Gastroesophageal sphincter (tissue), 4 donors: ENCODE results near the gene POLR3K. TPM values are rescaled to one million over a fixed set of nuclear protein-coding genes. Genes with fewer than 3 reads are reported as not detected.
A peak's percentile ranks its signal among the peaks of the same experiment; 100 is the strongest.

Experiments
- ATAC-seq: fragments of 150-250 bp; one replicate; pipeline ENCODE4 v1.9.1; 2016; ENCODE audit warnings: mild to moderate bottlenecking, moderate library complexity
- H3K27ac ChIP-seq, 4 donors: fragments of 200-600 bp; sonication (generic) in 3 of 4; 1 replicate in 3 of 4; 2 replicates in 1 of 4; pipeline ENCODE4 v1.5.1; 2016 to 2019
- H3K27me3 ChIP-seq: fragments of 200-600 bp; sonication (generic); one replicate; pipeline ENCODE4 v1.5.1; 2019
- H3K36me3 ChIP-seq, 2 donors: fragments of 200-600 bp; sonication (generic); one replicate each; pipeline ENCODE4 v1.5.1; 2019; ENCODE audit warnings: control low read depth in 1 of 2
- H3K4me1 ChIP-seq, 3 donors: fragments of 200-600 bp; sonication (generic); 1 replicate in 2 of 3; 2 replicates in 1 of 3; pipeline ENCODE4 v1.5.1; 2016 to 2019; ENCODE audit warnings: control low read depth in 2 of 3
- H3K4me3 ChIP-seq, 2 donors: fragments of 200-600 bp; sonication (generic); one replicate each; pipeline ENCODE4 v1.5.1; 2019; ENCODE audit warnings: mild to moderate bottlenecking in 1 of 2, moderate library complexity in 1 of 2
- H3K9me3 ChIP-seq, 3 donors: fragments of 200-600 bp; sonication (generic); one replicate each; pipeline ENCODE4 v1.5.1; 2017 to 2019; ENCODE audit warnings: control low read depth in 2 of 3
- EP300 ChIP-seq: sonication (generic); formaldehyde crosslinking; IDR thresholded peaks from one replicate; pipeline ENCODE4 v1.6.1; 2017; ENCODE audit warnings: antibody characterized with exemption, mild to moderate bottlenecking
- POLR2A ChIP-seq, 2 donors: fragments of 450-650 bp; IDR thresholded peaks; one replicate each; pipeline ENCODE4 v1.6.1; 2017; ENCODE audit warnings: antibody characterized with exemption in 2 of 2, mild to moderate bottlenecking in 2 of 2, moderate library complexity in 1 of 2
- POLR2AphosphoS5 ChIP-seq: sonication (generic); formaldehyde crosslinking; IDR thresholded peaks from one replicate; pipeline ENCODE4 v1.6.1; 2017; ENCODE audit warnings: antibody characterized with exemption
- WGBS, 2 donors: methylation state at CpG; one replicate each; pipeline ENCODE4 v1.1.5; 2018; ENCODE audit warnings: low coverage in 1 of 2; 5-methylcytosine and 5-hydroxymethylcytosine counted together
- total RNA-seq, 4 donors: library from RNA; depleted of rRNA; stranded (reverse); fragments of >200 nt; gene quantifications; one replicate each; pipeline ENCODE4 v1.1.0, GENCODE V29; 2016
- TF ChIP-seq, protein P1 (sequence below), 4 experiments: fragments of 200-600 bp in 2 of 4; fragments of 450-650 bp in 2 of 4; sonication (generic) in 1 of 4; IDR thresholded peaks; one replicate each; pipeline ENCODE4 v1.5.1; 2017 to 2019; ENCODE audit warnings: antibody characterized with exemption in 4 of 4, mild to moderate bottlenecking in 2 of 4, moderate library complexity in 2 of 4

Gene POLR3K
- total RNA-seq, 4 donors from 2014 or later = 2.6 to 5.1 (median 4.5) TPM

DNA sequence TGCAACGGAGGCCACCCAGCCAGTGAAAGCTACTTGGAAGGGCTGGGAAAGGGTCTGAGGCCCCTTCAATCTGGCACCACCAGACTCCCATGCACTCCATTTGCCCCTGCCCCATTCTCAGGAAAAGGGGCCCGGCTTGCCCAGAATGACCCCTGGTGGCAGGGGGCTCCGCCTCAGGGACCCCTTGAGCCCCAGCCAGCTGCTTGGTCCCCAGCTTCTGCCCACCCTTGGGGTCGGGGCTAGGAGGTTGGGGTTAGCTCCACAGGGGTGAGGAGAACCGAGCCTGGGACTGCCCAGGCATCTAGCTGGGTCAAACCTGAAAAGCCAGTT, 17.8 kb upstream of the POLR3K start:
- no peaks in the 10 kb centered on the region for H3K36me3 ChIP-seq
- peak overlapping the region; percentile 45 to 88 for H3K4me3 ChIP-seq
- TF ChIP-seq EP300 = no peak
- no peak for TF ChIP-seq POLR2A (IDR thresholded peaks at IDR 0.05)
- TF ChIP-seq, protein P1, sequence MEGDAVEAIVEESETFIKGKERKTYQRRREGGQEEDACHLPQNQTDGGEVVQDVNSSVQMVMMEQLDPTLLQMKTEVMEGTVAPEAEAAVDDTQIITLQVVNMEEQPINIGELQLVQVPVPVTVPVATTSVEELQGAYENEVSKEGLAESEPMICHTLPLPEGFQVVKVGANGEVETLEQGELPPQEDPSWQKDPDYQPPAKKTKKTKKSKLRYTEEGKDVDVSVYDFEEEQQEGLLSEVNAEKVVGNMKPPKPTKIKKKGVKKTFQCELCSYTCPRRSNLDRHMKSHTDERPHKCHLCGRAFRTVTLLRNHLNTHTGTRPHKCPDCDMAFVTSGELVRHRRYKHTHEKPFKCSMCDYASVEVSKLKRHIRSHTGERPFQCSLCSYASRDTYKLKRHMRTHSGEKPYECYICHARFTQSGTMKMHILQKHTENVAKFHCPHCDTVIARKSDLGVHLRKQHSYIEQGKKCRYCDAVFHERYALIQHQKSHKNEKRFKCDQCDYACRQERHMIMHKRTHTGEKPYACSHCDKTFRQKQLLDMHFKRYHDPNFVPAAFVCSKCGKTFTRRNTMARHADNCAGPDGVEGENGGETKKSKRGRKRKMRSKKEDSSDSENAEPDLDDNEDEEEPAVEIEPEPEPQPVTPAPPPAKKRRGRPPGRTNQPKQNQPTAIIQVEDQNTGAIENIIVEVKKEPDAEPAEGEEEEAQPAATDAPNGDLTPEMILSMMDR (IDR thresholded peaks at IDR 0.05) = no peak
- no peak for TF ChIP-seq POLR2AphosphoS5
- peak overlapping the region; percentile 5 to 94 (median 93) for H3K27ac ChIP-seq
- peaks cover 0 to 95% (median 59%) of the 10 kb centered on the region in 3 donors for H3K4me1 ChIP-seq
- ATAC-seq = no peak
- WGBS, 2 donors = 33% methylated on average over 1 of the region's 5 CpGs; no CpG with 5 or more reads in 1 of the 2 donors
- no peaks in the 10 kb centered on the region for H3K27me3 ChIP-seq
- H3K9me3 ChIP-seq = no peaks in the 10 kb centered on the region

DNA sequence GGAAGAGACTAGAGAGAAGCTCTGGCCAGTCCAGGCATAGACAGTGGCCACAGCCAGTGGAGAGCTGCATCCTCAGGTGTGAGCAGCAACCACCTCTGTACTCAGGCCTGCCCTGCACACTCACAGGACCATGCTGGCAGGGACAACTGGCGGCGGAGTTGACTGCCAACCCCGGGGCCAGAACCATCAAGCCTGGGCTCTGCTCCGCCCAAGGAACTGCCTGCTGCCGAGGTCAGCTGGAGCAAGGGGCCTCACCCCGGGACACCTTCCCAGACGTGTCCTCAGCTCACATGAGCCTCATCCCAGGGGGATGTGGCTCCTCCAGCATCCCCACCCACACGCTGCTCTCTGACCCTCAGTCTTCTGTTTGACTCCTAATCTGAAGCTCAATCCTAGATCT, 15.8 kb upstream of the POLR3K start:
- Histone ChIP-seq H3K27me3 (no peaks in the 10 kb centered on the region), H3K27ac (peak overlapping the region in 3 of 4 donors; percentile 32 to 93 (median 35)), H3K36me3 (peaks cover 0 to 9% of the 10 kb centered on the region in 2 donors), H3K4me3 (no peak overlapping the region), H3K9me3 (no peaks in the 10 kb centered on the region), H3K4me1 (peaks cover 0 to 90% (median 60%) of the 10 kb centered on the region in 3 donors)
- no CpG with 5 or more reads among the region's 8 CpGs for WGBS, 2 donors
- ATAC-seq = no peak
- TF ChIP-seq EP300 = no peak
- TF ChIP-seq POLR2A (IDR thresholded peaks at IDR 0.05) = no peak
- TF ChIP-seq POLR2AphosphoS5 = no peak
- TF ChIP-seq, protein P1 (IDR thresholded peaks at IDR 0.05) = no peak

DNA sequence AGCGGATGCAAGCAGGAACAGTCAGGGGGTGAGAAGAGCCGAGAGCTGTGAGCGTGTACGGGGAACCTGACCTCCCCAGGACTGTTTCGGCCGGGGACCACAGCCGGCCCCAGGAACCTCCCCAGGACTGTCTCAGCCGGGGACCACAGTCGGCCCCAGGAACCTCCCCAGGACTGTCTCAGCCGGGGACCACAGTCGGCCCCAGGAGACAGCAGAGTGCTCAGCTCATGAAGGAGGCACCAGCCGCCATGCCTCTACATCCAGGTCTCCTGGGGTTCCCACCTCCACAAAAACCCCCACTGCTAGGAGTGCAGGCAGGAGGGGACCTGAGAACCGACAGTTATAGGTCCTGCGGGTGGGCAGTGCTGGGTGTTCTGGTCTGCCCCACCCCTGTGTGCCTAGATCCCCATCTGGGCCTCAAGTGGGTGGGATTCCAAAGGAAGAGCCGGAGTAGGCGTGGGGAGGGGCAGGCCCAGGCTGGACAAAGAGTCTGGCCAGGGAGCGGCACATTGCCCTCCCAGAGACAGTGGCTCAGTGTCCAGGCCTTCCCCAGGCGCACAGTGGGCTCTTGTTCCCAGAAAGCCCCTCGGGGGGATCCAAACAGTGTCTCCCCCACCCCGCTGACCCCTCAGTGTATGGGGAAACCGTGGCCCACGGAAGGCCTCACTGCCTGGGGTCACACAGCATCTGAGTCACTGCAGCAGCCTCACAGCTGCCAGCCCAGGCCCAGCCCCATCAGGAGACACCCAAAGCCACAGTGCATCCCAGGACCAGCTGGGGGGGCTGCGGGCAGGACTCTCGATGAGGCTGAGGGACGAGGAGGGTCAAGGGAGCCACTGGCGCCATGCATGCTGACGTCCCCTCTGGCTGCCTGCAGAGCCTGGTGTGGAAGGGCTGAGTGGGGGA, 14.7 kb upstream of the POLR3K start:
- no CpG with 5 or more reads among the region's 27 CpGs for WGBS, 2 donors
- H3K27me3 ChIP-seq = no peaks in the 10 kb centered on the region
- peak overlapping the region in 3 of 4 donors; percentile 38 to 93 (median 53) for H3K27ac ChIP-seq
- peaks cover 0 to 19% of the 10 kb centered on the region in 2 donors for H3K36me3 ChIP-seq
- TF ChIP-seq, protein P1 (IDR thresholded peaks at IDR 0.05) = no peak
- TF ChIP-seq POLR2AphosphoS5 = peak; percentile 9
- no peaks in the 10 kb centered on the region for H3K9me3 ChIP-seq
- no peak overlapping the region for H3K4me3 ChIP-seq
- peaks cover 0 to 80% (median 55%) of the 10 kb centered on the region in 3 donors for H3K4me1 ChIP-seq
- peak; percentile 7 for ATAC-seq

DNA sequence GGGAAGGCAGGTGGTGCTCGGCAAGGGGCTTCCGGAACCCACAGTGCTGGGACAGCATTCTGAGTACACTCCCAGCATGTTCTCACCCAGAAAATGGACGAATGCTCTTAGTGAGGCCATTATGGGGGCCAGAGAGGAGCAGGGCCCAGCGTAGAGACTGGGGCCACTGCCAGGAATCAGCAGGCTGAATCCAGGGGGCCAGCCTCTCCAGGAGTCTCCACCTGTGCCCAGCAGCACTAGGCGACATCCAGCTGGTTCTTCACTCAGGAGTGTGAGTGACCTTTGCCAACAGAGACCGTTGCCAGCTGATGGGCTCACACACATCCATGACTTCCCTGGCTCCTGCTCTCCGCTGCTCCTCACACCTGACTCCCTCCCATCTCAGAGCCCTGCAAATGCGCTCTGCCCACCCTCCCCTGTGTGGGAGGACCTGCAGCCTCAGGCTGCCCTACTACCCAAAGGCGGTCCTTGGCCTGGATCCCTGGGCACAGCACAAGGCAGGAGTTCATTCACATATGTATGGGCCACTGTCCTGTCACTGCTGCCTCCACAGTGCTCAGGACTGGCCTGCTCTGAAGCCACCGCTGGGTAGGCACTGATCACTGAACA, 13.9 kb upstream of the POLR3K start:
- H3K4me3 ChIP-seq = no peak overlapping the region
- WGBS, 2 donors = 60 to 80% methylated on average over 2 of the region's 10 CpGs
- H3K4me1 ChIP-seq = peaks cover 0 to 73% (median 49%) of the 10 kb centered on the region in 3 donors
- peak overlapping the region in 3 of 4 donors; percentile 38 to 93 (median 53) for H3K27ac ChIP-seq
- no peak for ATAC-seq
- no peaks in the 10 kb centered on the region for H3K9me3 ChIP-seq
- TF ChIP-seq POLR2A (IDR thresholded peaks at IDR 0.05) (no peak), POLR2AphosphoS5 (no peak), EP300 (no peak)
- TF ChIP-seq, protein P1 (IDR thresholded peaks at IDR 0.05) = no peak
- H3K36me3 ChIP-seq = peaks cover 0 to 28% of the 10 kb centered on the region in 2 donors
- H3K27me3 ChIP-seq = no peaks in the 10 kb centered on the region
